ENCODE data around the gene KRT78. TPM values are rescaled to one million over a fixed set of nuclear protein-coding genes. Genes with fewer than 3 reads are reported as not detected.

The KRT78 gene
- total and polyA plus RNA-seq, 2 of the 13 experiments (the other 11 are each of a cell fraction or from before 2014, with no cell fraction given): not detected

- TF ChIP-seq IRF9 (CRISPR knock-in tag; IDR thresholded peaks at IDR 0.05; ENCODE audit: borderline replicate concordance) (no peak), MED8 (CRISPR knock-in tag; IDR thresholded peaks at IDR 0.05; ENCODE audit: insufficient replicate concordance) (no peak), CBX5 (CRISPR knock-in tag; IDR thresholded peaks at IDR 0.05; ENCODE audit: borderline replicate concordance) (no peak), MTERF4 (CRISPR knock-in tag; IDR thresholded peaks at IDR 0.05) (no peak), DR1 (CRISPR knock-in tag; IDR thresholded peaks at IDR 0.05) (no peak), ZFP36L2 (CRISPR knock-in tag; IDR thresholded peaks at IDR 0.05) (no peak), ZNF782 (CRISPR knock-in tag; IDR thresholded peaks at IDR 0.05; ENCODE audit: borderline replicate concordance) (no peak), U2AF2 (IDR thresholded peaks at IDR 0.05; ENCODE audit: low read depth, low read length) (no peak), GFI1 (CRISPR knock-in tag; IDR thresholded peaks at IDR 0.05; ENCODE audit: borderline replicate concordance) (peak; percentile 58; the same call in 1 of the 2 replicates), SP1 (IDR thresholded peaks at IDR 0.05) (no peak), SP1 (CRISPR knock-in tag; IDR thresholded peaks at IDR 0.05) (no peak), HOXA3 (CRISPR knock-in tag; IDR thresholded peaks at IDR 0.05) (peak; percentile 68), ZNF414 (CRISPR knock-in tag; IDR thresholded peaks at IDR 0.05) (0 out of 2 replicates have a peak, but pooled peaks have one; percentile 30), KLF9 (CRISPR knock-in tag; IDR thresholded peaks at IDR 0.05; ENCODE audit: low read depth) (no peak)
- TF ChIP-seq, protein P1, sequence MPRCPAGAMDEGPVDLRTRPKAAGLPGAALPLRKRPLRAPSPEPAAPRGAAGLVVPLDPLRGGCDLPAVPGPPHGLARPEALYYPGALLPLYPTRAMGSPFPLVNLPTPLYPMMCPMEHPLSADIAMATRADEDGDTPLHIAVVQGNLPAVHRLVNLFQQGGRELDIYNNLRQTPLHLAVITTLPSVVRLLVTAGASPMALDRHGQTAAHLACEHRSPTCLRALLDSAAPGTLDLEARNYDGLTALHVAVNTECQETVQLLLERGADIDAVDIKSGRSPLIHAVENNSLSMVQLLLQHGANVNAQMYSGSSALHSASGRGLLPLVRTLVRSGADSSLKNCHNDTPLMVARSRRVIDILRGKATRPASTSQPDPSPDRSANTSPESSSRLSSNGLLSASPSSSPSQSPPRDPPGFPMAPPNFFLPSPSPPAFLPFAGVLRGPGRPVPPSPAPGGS (CRISPR knock-in tag; IDR thresholded peaks at IDR 0.05): no peak
- TF ChIP-seq, protein P2, sequence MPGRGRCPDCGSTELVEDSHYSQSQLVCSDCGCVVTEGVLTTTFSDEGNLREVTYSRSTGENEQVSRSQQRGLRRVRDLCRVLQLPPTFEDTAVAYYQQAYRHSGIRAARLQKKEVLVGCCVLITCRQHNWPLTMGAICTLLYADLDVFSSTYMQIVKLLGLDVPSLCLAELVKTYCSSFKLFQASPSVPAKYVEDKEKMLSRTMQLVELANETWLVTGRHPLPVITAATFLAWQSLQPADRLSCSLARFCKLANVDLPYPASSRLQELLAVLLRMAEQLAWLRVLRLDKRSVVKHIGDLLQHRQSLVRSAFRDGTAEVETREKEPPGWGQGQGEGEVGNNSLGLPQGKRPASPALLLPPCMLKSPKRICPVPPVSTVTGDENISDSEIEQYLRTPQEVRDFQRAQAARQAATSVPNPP (CRISPR knock-in tag; IDR thresholded peaks at IDR 0.05): no peak
- TF ChIP-seq, protein P3, sequence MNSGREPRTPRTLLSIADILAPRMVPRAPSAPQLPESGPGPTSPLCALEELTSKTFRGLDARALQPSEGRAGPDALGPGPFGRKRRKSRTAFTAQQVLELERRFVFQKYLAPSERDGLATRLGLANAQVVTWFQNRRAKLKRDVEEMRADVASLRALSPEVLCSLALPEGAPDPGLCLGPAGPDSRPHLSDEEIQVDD (CRISPR knock-in tag; IDR thresholded peaks at IDR 0.05; ENCODE audit: borderline replicate concordance): no peak
- TF ChIP-seq, protein P4, sequence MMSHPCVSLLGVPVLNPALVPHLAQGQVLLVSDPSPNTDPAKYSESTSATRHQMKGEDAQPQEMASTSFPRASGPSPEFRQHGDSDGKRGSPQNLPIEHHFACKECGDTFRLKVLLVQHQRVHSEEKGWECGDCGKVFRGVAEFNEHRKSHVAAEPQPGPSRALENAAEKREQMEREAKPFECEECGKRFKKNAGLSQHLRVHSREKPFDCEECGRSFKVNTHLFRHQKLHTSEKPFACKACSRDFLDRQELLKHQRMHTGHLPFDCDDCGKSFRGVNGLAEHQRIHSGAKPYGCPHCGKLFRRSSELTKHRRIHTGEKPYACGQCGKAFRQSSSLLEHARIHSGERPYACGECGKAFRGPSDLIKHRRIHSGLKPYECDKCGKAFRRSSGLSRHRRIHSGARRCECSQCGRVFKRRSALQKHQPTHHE (CRISPR knock-in tag; IDR thresholded peaks at IDR 0.05; ENCODE audit: borderline replicate concordance): 0 out of 2 replicates have a peak, but pooled peaks have one; percentile 62
- TF ChIP-seq, protein P5, sequence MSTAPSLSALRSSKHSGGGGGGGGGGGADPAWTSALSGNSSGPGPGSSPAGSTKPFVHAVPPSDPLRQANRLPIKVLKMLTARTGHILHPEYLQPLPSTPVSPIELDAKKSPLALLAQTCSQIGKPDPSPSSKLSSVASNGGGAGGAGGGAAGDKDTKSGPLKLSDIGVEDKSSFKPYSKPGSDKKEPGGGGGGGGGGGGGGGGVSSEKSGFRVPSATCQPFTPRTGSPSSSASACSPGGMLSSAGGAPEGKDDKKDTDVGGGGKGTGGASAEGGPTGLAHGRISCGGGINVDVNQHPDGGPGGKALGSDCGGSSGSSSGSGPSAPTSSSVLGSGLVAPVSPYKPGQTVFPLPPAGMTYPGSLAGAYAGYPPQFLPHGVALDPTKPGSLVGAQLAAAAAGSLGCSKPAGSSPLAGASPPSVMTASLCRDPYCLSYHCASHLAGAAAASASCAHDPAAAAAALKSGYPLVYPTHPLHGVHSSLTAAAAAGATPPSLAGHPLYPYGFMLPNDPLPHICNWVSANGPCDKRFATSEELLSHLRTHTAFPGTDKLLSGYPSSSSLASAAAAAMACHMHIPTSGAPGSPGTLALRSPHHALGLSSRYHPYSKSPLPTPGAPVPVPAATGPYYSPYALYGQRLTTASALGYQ (CRISPR knock-in tag; IDR thresholded peaks at IDR 0.05): peak; percentile 83
These were observed 35.9 kb upstream of the KRT78 start (continued) for GRCh38 chr12:52884526-52885293.
